ENCODE measurements around the gene PDIA4. TPM values are rescaled to one million over a fixed set of nuclear protein-coding genes. Genes with fewer than 3 reads are reported as not detected.
A peak's percentile ranks its signal among the peaks of the same experiment; 100 is the strongest.

PDIA4 gene
- total RNA-seq, 1 donor from 2014 or later = 129 TPM

GRCh38 chr7:148962823-148963582 lies 65.3 kb downstream of the PDIA4 start:
- H3K9me3 ChIP-seq = no peaks in the 10 kb centered on the region
- peak overlapping the region; percentile 65 to 71 for H3K4me3 ChIP-seq
- peak overlapping the region; percentile 68 to 79 for H3K27ac ChIP-seq
- H3K36me3 ChIP-seq = no peaks in the 10 kb centered on the region
- intact Hi-C loops (cut with DNase I) = loop anchor here (1.0 to 2.0 kb wide), 7 partner anchors 22 to 460 kb away; partner anchors contain the start of genes EZH2 and PDIA4
- H3K27me3 ChIP-seq = no peaks in the 10 kb centered on the region
- H3K4me1 ChIP-seq = peaks cover 0 to 2% of the 10 kb centered on the region in 2 donors
- peak in 1 of 2 donors; percentile 77 for DNase-seq (ENCODE audit: low spot score in 2 of 2)
- peak; percentile 46 to 73 (median 67) for TF ChIP-seq CTCF (IDR thresholded peaks at IDR 0.05)

- Histone ChIP-seq H3K36me3 (no peaks in the 10 kb centered on the region), H3K27me3 (no peaks in the 10 kb centered on the region), H3K4me3 (peak overlapping the region; percentile 65 to 71), H3K27ac (no peak overlapping the region), H3K4me1 (peaks cover 0 to 2% of the 10 kb centered on the region in 2 donors), H3K9me3 (no peaks in the 10 kb centered on the region)
- intact Hi-C loops (cut with DNase I) = loop anchor here (1.0 to 2.0 kb wide), 5 partner anchors 21 to 460 kb away; partner anchors contain the start of gene PDIA4
- DNase-seq (ENCODE audit: low spot score in 2 of 2) = no peak
- TF ChIP-seq CTCF (IDR thresholded peaks at IDR 0.05) = no peak
These were observed 65.9 kb downstream of the PDIA4 start for GRCh38 chr7:148962440-148962822.

- no peak for TF ChIP-seq CTCF (IDR thresholded peaks at IDR 0.05)
- H3K9me3 ChIP-seq = no peaks in the 10 kb centered on the region
- no peaks in the 10 kb centered on the region for H3K36me3 ChIP-seq
- no peaks in the 10 kb centered on the region for H3K27me3 ChIP-seq
- DNase-seq (ENCODE audit: low spot score in 2 of 2) = no peak
- H3K27ac ChIP-seq = no peak overlapping the region
- intact Hi-C loops (cut with DNase I) = no loop called here
- no peaks in the 10 kb centered on the region for H3K4me1 ChIP-seq
- H3K4me3 ChIP-seq = no peak overlapping the region
These were observed 68.6 kb downstream of the PDIA4 start for GRCh38 chr7:148959726-148960125.

- Histone ChIP-seq H3K27me3 (no peaks in the 10 kb centered on the region), H3K4me3 (no peak overlapping the region), H3K9me3 (no peaks in the 10 kb centered on the region), H3K4me1 (no peaks in the 10 kb centered on the region), H3K36me3 (no peaks in the 10 kb centered on the region), H3K27ac (no peak overlapping the region)
- TF ChIP-seq CTCF (IDR thresholded peaks at IDR 0.05) = no peak
- no peak for DNase-seq (ENCODE audit: low spot score in 2 of 2)
- intact Hi-C loops (cut with DNase I) = no loop called here
These were observed 70.2 kb downstream of the PDIA4 start for GRCh38 chr7:148958061-148958460.

- TF ChIP-seq CTCF (IDR thresholded peaks at IDR 0.05) = no peak
- H3K36me3 ChIP-seq = no peaks in the 10 kb centered on the region
- DNase-seq (ENCODE audit: low spot score in 2 of 2) = no peak
- H3K27me3 ChIP-seq = no peaks in the 10 kb centered on the region
- no peak overlapping the region for H3K4me3 ChIP-seq
- H3K4me1 ChIP-seq = no peaks in the 10 kb centered on the region
- intact Hi-C loops (cut with DNase I) = no loop called here
- no peaks in the 10 kb centered on the region for H3K9me3 ChIP-seq
- H3K27ac ChIP-seq = no peak overlapping the region
These were observed 73.5 kb downstream of the PDIA4 start for GRCh38 chr7:148954766-148955165.
